Thyroid gland (tissue), 4 donors: ENCODE results near the gene C19orf85.

ENCODE experiments used
- POLR2A ChIP-seq, 2 donors: fragments of 450-650 bp; IDR thresholded peaks; one replicate each; pipeline ENCODE4 v1.6.1; 2017; ENCODE audit warnings: antibody characterized with exemption in 2 of 2, mild to moderate bottlenecking in 2 of 2, moderate library complexity in 1 of 2
- TF ChIP-seq, protein P1 (sequence below), 6 experiments: fragments of 200-600 bp in 3 of 6; fragments of 450-650 bp in 3 of 6; sonication (generic) in 3 of 6; IDR thresholded peaks; one replicate each; pipeline ENCODE4 v1.5.1; 2016 to 2019; ENCODE audit warnings: antibody characterized with exemption in 6 of 6, mild to moderate bottlenecking in 2 of 6, inconsistent platforms in 1 of 6, moderate library complexity in 1 of 6

DNA sequence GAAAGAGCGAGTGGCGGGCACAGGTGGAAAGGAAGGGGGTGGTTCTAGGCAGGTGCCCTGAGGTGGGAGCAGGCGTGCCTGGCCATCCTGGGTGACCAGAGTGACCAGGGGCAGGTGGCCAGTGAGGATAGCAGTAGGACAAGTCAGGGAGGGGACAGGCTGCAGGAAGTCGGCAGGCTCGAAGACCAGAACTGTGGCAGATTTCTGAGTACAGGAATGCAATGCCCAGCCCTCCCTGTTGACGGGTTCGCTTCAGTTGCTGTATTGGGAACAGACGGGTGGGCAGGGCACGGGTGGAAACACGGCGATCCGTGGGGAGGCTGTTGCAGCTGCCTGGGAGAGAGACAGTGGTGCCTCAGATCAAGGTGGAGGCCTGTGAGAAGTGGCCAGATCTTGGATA is 13.8 kb upstream of the C19orf85 start:
- TF ChIP-seq, protein P1, sequence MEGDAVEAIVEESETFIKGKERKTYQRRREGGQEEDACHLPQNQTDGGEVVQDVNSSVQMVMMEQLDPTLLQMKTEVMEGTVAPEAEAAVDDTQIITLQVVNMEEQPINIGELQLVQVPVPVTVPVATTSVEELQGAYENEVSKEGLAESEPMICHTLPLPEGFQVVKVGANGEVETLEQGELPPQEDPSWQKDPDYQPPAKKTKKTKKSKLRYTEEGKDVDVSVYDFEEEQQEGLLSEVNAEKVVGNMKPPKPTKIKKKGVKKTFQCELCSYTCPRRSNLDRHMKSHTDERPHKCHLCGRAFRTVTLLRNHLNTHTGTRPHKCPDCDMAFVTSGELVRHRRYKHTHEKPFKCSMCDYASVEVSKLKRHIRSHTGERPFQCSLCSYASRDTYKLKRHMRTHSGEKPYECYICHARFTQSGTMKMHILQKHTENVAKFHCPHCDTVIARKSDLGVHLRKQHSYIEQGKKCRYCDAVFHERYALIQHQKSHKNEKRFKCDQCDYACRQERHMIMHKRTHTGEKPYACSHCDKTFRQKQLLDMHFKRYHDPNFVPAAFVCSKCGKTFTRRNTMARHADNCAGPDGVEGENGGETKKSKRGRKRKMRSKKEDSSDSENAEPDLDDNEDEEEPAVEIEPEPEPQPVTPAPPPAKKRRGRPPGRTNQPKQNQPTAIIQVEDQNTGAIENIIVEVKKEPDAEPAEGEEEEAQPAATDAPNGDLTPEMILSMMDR (IDR thresholded peaks at IDR 0.05) = no peak
- no peak for TF ChIP-seq POLR2A (IDR thresholded peaks at IDR 0.05)
